Tibial nerve (tissue), 4 donors: Measurements from ENCODE around the gene ZBTB20. TPM values are rescaled to one million over a fixed set of nuclear protein-coding genes. Genes with fewer than 3 reads are reported as not detected.

Experiments
- DNase-seq, 2 donors: peaks; one replicate each; pipeline ENCODE4 v3.0.0-alpha.2; 2019; ENCODE audit warnings: low spot score in 2 of 2
- H3K27ac ChIP-seq, 4 donors: fragments of 200-600 bp; sonication (generic) in 3 of 4; one replicate each; pipeline ENCODE4 v1.5.1; 2017 to 2019; ENCODE audit warnings: mild to moderate bottlenecking in 1 of 4
- H3K27me3 ChIP-seq, 2 donors: fragments of 200-600 bp; sonication (generic) in 1 of 2; one replicate each; pipeline versions ENCODE4 v1.5.1 to v1.6.0; 2017 to 2019
- H3K36me3 ChIP-seq, 3 donors: fragments of 200-600 bp; sonication (generic); one replicate each; pipeline ENCODE4 v1.5.1; 2018 to 2019
- H3K4me1 ChIP-seq, 4 donors: fragments of 200-600 bp; sonication (generic) in 3 of 4; one replicate each; pipeline ENCODE4 v1.5.1; 2017 to 2019
- H3K4me3 ChIP-seq, 4 donors: fragments of 200-600 bp; sonication (generic) in 3 of 4; one replicate each; pipeline ENCODE4 v1.5.1; 2017 to 2019; ENCODE audit warnings: mild to moderate bottlenecking in 1 of 4, moderate library complexity in 1 of 4
- H3K9me3 ChIP-seq, 4 donors: fragments of 200-600 bp; sonication (generic) in 3 of 4; one replicate each; pipeline ENCODE4 v1.5.1; 2017 to 2019
- EP300 ChIP-seq, 2 donors: sonication (generic); formaldehyde crosslinking; IDR thresholded peaks; one replicate each; pipeline ENCODE4 v1.6.1; 2017; ENCODE audit warnings: antibody characterized with exemption in 2 of 2, mild to moderate bottlenecking in 1 of 2
- POLR2A ChIP-seq, 2 donors: fragments of 450-650 bp; IDR thresholded peaks; one replicate each; pipeline ENCODE4 v1.6.1; 2017; ENCODE audit warnings: antibody characterized with exemption in 2 of 2, mild to moderate bottlenecking in 2 of 2, moderate library complexity in 2 of 2
- WGBS, 2 donors: methylation state at CpG; one replicate each; pipeline ENCODE4 v1.1.5; 2018; 5-methylcytosine and 5-hydroxymethylcytosine counted together
- total RNA-seq, 4 donors: library from RNA; depleted of rRNA; stranded (reverse); fragments of >200 nt; gene quantifications; one replicate each; pipeline ENCODE4 v1.1.0, GENCODE V29; 2016
- TF ChIP-seq, protein P1 (sequence below), 5 experiments: fragments of 200-600 bp in 3 of 5; fragments of 450-650 bp in 2 of 5; sonication (generic) in 3 of 5; IDR thresholded peaks; one replicate each; pipeline ENCODE4 v1.5.1; 2016 to 2019; ENCODE audit warnings: antibody characterized with exemption in 5 of 5, mild to moderate bottlenecking in 3 of 5, moderate library complexity in 2 of 5

Gene ZBTB20
- total RNA-seq, 4 donors from 2014 or later: 63.3 to 127 (median 102) TPM

GRCh38 chr3:114792159-114792918, 354.7 kb downstream of the ZBTB20 start:
- Histone ChIP-seq H3K27ac (no peak overlapping the region), H3K36me3 (no peaks in the 10 kb centered on the region), H3K4me1 (peaks cover 0 to 20% (median 0%) of the 10 kb centered on the region in 4 donors), H3K27me3 (no peaks in the 10 kb centered on the region), H3K9me3 (no peaks in the 10 kb centered on the region), H3K4me3 (no peak overlapping the region)
- TF ChIP-seq POLR2A (IDR thresholded peaks at IDR 0.05): no peak
- no peak for TF ChIP-seq EP300 (IDR thresholded peaks at IDR 0.05)
- TF ChIP-seq, protein P1, sequence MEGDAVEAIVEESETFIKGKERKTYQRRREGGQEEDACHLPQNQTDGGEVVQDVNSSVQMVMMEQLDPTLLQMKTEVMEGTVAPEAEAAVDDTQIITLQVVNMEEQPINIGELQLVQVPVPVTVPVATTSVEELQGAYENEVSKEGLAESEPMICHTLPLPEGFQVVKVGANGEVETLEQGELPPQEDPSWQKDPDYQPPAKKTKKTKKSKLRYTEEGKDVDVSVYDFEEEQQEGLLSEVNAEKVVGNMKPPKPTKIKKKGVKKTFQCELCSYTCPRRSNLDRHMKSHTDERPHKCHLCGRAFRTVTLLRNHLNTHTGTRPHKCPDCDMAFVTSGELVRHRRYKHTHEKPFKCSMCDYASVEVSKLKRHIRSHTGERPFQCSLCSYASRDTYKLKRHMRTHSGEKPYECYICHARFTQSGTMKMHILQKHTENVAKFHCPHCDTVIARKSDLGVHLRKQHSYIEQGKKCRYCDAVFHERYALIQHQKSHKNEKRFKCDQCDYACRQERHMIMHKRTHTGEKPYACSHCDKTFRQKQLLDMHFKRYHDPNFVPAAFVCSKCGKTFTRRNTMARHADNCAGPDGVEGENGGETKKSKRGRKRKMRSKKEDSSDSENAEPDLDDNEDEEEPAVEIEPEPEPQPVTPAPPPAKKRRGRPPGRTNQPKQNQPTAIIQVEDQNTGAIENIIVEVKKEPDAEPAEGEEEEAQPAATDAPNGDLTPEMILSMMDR (IDR thresholded peaks at IDR 0.05): no peak
- no peak for DNase-seq
- whole genome bisulfite sequencing, 2 donors: 94 to 95% methylated on average over 2 of the region's 2 CpGs

DNA sequence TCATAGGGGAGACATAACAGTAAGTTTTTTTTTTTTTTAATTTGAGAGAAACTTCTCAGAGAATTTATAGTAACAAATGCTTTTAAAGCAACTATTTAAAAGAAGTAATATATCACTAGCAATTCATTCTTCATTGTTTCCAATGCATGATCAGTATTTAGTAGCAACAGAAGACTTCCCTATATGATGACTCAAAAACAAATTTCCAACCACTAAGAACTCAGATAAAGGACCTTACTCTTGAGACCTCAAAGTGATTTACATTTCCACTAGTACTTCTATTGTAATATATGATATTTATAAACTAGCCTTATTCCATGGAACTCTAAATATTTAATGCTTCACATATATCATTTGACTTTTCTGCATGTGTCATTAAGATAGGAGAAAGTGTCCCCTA, 356.3 kb downstream of the ZBTB20 start:
- Histone ChIP-seq H3K27me3 (no peaks in the 10 kb centered on the region), H3K9me3 (no peaks in the 10 kb centered on the region), H3K36me3 (no peaks in the 10 kb centered on the region), H3K4me3 (no peak overlapping the region), H3K27ac (no peak overlapping the region), H3K4me1 (peaks cover 0 to 17% (median 0%) of the 10 kb centered on the region in 4 donors)
- TF ChIP-seq, protein P1 (IDR thresholded peaks at IDR 0.05): no peak
- TF ChIP-seq POLR2A (IDR thresholded peaks at IDR 0.05) (no peak), EP300 (IDR thresholded peaks at IDR 0.05) (no peak)
- no peak for DNase-seq

- 59 to 64% methylated on average over 1 of the region's 1 CpG for WGBS, 2 donors
- Histone ChIP-seq H3K27ac (no peak overlapping the region), H3K36me3 (no peaks in the 10 kb centered on the region), H3K27me3 (no peaks in the 10 kb centered on the region), H3K9me3 (no peaks in the 10 kb centered on the region), H3K4me1 (peaks cover 0 to 8% (median 0%) of the 10 kb centered on the region in 4 donors), H3K4me3 (no peak overlapping the region)
- no peak for TF ChIP-seq EP300 (IDR thresholded peaks at IDR 0.05)
- TF ChIP-seq, protein P1 (IDR thresholded peaks at IDR 0.05): no peak
- no peak for TF ChIP-seq POLR2A (IDR thresholded peaks at IDR 0.05)
- no peak for DNase-seq
These were observed 357.3 kb downstream of the ZBTB20 start for GRCh38 chr3:114789803-114790202.

GRCh38 chr3:114775395-114775794, 371.7 kb downstream of the ZBTB20 start:
- 39 to 46% methylated on average over 2 of the region's 2 CpGs for WGBS, 2 donors
- Histone ChIP-seq H3K27me3 (no peaks in the 10 kb centered on the region), H3K4me1 (peaks cover 0 to 8% (median 0%) of the 10 kb centered on the region in 4 donors)

GRCh38 chr3:114770874-114771273, 376.2 kb downstream of the ZBTB20 start:
- DNase-seq: no peak
- no peak for TF ChIP-seq POLR2A (IDR thresholded peaks at IDR 0.05)
- TF ChIP-seq EP300 (IDR thresholded peaks at IDR 0.05): no peak
- TF ChIP-seq, protein P1 (IDR thresholded peaks at IDR 0.05): no peak
- 96 to 99% methylated on average over 2 of the region's 2 CpGs for WGBS, 2 donors
- H3K36me3 ChIP-seq: peaks cover 0 to 14% (median 0%) of the 10 kb centered on the region in 3 donors
- no peak overlapping the region for H3K4me3 ChIP-seq
- H3K27ac ChIP-seq: no peak overlapping the region
- peaks cover 0 to 8% (median 0%) of the 10 kb centered on the region in 4 donors for H3K4me1 ChIP-seq
- peaks cover 0 to 17% (median 2%) of the 10 kb centered on the region in 4 donors for H3K9me3 ChIP-seq
- no peaks in the 10 kb centered on the region for H3K27me3 ChIP-seq

More at GRCh38 chr3:114775395-114775794, 371.7 kb downstream of the ZBTB20 start:
- Histone ChIP-seq H3K4me3 (no peak overlapping the region), H3K36me3 (peaks cover 0 to 18% (median 0%) of the 10 kb centered on the region in 3 donors), H3K27ac (no peak overlapping the region), H3K9me3 (peaks cover 0 to 20% (median 2%) of the 10 kb centered on the region in 4 donors)
- DNase-seq: no peak
- TF ChIP-seq, protein P1 (IDR thresholded peaks at IDR 0.05): no peak
- TF ChIP-seq EP300 (IDR thresholded peaks at IDR 0.05): no peak
- TF ChIP-seq POLR2A (IDR thresholded peaks at IDR 0.05): no peak
